Subcutaneous abdominal adipose tissue (tissue), 5 donors: Measurements from ENCODE around the gene LRMDA.

Experiments used
- H3K27ac ChIP-seq: one replicate; pipeline ENCODE4 v1.7.0; 2013; ENCODE audit warnings: low read depth, mild to moderate bottlenecking, inconsistent platforms, low read length, moderate library complexity
- H3K27me3 ChIP-seq, 5 donors: one replicate each; pipeline ENCODE4 v1.7.0; 2013; ENCODE audit warnings: low read length in 5 of 5, inconsistent platforms in 1 of 5; ENCODE audit not compliant: control insufficient read depth in 5 of 5, insufficient read depth in 4 of 5
- H3K36me3 ChIP-seq, 5 donors: one replicate each; pipeline ENCODE4 v1.7.0; 2013; ENCODE audit warnings: low read length in 5 of 5; ENCODE audit not compliant: control insufficient read depth in 5 of 5, insufficient read depth in 5 of 5
- H3K4me1 ChIP-seq, 5 donors: one replicate each; pipeline ENCODE4 v1.7.0; 2013; ENCODE audit warnings: low read length in 5 of 5, mild to moderate bottlenecking in 3 of 5, moderate library complexity in 1 of 5; ENCODE audit not compliant: control insufficient read depth in 5 of 5, insufficient read depth in 5 of 5
- H3K4me3 ChIP-seq, 5 donors: one replicate each; pipeline ENCODE4 v1.7.0; 2013; ENCODE audit warnings: low read length in 5 of 5, low read depth in 1 of 5
- H3K9ac ChIP-seq, 5 donors: one replicate each; pipeline ENCODE4 v1.7.0; 2013; ENCODE audit warnings: low read length in 5 of 5, mild to moderate bottlenecking in 4 of 5, moderate library complexity in 3 of 5
- H3K9me3 ChIP-seq, 5 donors: one replicate each; pipeline ENCODE4 v1.7.0; 2013; ENCODE audit warnings: low read length in 5 of 5; ENCODE audit not compliant: control insufficient read depth in 5 of 5
- donor health status: healthy.
- donor health status: healthy.
- donor health status: healthy.
- donor health status: healthy.
- donor health status: healthy.

The LRMDA gene

DNA sequence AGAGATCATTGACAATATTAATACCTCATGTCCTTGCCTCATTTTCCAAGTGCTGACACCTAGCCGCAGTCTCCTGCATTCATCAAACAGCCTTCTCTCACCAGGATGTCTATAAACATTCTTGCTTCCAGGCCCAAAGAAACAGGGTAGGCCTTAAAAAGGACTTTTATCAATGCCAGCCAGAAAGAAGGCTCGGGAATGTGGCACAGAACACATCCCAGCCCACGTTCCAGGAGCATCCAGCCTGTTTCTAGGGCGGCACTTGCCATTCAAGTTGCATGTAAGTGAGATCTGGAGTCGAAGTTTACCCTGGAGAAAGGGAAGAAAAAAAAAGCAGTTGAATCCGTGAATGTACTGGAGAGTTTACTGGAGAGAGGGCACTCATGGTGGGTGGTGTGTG is 1123.1 kb downstream of the LRMDA start:
- Histone ChIP-seq H3K4me3 (no peak overlapping the region), H3K4me1 (peaks cover 0 to 20% (median 14%) of the 10 kb centered on the region in 5 donors), H3K36me3 (peaks cover 0 to 4% (median 0%) of the 10 kb centered on the region in 5 donors), H3K9me3 (no peaks in the 10 kb centered on the region), H3K27ac (no peak overlapping the region), H3K27me3 (no peaks in the 10 kb centered on the region), H3K9ac (no peak overlapping the region)

DNA sequence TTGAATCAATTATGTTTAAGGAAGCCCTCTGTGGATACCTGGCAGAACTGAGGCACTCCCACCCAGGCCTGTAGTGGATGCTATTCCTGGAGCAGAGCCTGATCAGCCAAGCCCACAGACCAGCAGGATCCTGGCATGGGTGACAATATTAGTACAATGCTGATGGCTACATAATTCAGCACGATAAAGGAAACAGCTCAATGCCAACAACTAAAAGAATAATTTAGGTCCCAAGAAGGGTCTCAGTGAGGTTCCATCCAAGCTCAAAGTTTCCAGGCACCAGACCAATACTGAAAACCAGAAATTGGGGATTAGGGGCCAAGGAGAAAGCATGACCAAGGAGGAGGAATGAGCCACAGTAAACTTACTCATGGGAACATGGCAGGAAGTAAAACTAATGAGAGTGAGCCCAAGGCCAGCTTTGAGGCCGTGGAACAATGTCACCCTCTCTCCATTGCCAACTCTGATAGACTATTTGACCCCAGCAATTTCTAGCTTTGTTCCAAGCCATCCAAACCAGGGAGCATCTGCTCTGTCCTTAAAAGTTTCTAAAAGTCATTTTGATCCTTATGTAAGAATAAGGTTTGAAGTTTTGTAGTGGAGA is 1123.7 kb downstream of the LRMDA start:
- H3K9ac ChIP-seq: no peak overlapping the region
- peaks cover 0 to 25% (median 21%) of the 10 kb centered on the region in 5 donors for H3K4me1 ChIP-seq
- no peaks in the 10 kb centered on the region for H3K27me3 ChIP-seq
- H3K27ac ChIP-seq: no peak overlapping the region
- no peaks in the 10 kb centered on the region for H3K9me3 ChIP-seq
- peaks cover 0 to 4% (median 0%) of the 10 kb centered on the region in 5 donors for H3K36me3 ChIP-seq
- no peak overlapping the region for H3K4me3 ChIP-seq

DNA sequence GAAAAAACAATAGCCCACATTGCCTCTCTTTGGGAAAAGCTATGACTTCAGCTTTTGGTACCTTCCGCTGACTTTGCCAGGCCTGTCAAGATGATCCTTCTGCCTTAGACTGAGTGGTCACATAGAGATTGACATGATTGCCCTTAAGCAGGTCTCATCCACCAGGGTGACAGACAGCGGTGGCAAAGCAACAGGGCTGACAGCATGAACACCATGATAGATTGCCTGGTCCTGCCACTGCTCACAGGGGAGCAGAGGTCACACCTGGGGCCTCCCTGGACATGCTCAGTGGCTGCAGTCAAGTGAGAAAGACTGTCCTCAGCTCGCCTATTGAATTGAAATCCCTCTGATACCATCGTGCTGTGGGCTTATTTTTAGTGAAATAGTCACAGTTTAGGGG is 1125.9 kb downstream of the LRMDA start:
- no peaks in the 10 kb centered on the region for H3K27me3 ChIP-seq
- no peak overlapping the region for H3K4me3 ChIP-seq
- no peak overlapping the region for H3K27ac ChIP-seq
- peaks cover 0 to 4% (median 0%) of the 10 kb centered on the region in 5 donors for H3K36me3 ChIP-seq
- H3K9ac ChIP-seq: no peak overlapping the region
- H3K4me1 ChIP-seq: peaks cover 0 to 23% (median 19%) of the 10 kb centered on the region in 5 donors
- no peaks in the 10 kb centered on the region for H3K9me3 ChIP-seq

DNA sequence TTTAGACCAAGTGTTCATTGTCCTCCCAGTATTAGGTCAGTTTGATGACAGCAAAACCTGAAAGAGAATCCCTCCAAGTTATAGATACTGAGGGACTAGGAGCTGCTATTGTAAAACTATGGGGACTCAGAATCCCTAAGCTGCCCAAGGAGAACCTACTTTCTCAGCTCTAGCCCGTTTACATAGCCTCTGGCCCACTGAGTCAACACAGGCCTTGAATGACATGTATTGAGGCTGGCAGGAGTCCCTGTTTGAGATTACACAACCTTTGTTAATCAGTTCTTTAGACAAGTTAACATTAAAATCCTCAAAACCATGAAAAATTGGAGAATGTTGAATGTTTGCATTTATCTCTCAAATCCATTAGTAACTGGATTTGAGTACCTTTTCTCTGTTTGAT is 1127.2 kb downstream of the LRMDA start:
- H3K9me3 ChIP-seq: no peaks in the 10 kb centered on the region
- no peak overlapping the region for H3K9ac ChIP-seq
- no peaks in the 10 kb centered on the region for H3K27me3 ChIP-seq
- H3K4me3 ChIP-seq: no peak overlapping the region
- peaks cover 0 to 4% (median 0%) of the 10 kb centered on the region in 5 donors for H3K36me3 ChIP-seq
- H3K27ac ChIP-seq: peak overlapping the region; percentile 11
- H3K4me1 ChIP-seq: peaks cover 0 to 23% (median 19%) of the 10 kb centered on the region in 5 donors

DNA sequence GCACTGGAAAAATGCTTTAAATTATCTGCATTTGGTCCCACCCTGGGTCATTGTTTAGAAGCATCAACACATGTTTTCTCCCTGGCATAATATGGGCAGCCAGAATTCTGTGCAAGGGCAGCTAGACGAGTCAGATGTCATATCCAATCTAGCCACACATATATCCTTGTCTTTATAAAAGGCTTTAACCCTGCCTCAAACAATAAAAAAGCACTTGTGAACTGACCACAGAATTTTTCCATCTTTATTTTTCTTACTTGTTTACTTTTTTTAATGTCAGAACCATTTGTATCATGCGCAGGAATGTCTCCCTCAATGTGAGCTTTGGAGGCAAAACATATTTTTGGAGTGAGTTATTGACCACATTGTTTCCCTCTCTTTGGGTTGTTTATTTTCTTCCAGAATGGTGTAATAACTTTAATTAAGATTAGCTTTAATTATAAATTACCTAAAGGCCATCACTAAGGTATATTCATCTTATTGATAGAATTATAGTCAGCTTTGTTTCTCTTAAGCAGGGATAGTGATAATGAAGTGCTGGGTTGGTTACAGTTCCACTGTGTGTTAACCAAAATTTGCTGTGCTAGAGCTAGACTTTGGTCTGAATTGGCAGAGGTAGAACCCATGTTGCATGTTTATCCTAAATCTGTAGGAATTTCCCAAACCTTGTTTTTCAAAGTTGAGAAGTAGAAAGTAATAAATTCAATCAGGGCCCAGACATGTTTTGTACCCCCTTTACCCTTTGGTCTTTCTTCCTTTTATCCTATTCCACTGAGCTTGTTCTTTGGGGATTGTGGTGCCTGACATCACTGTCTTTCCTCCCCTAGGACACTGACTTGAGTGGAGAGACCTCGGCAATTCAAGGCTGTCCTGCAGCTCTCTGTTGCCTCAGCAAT is 1127.8 kb downstream of the LRMDA start:
- H3K4me3 ChIP-seq: no peak overlapping the region
- H3K36me3 ChIP-seq: peaks cover 0 to 4% (median 0%) of the 10 kb centered on the region in 5 donors
- no peak overlapping the region for H3K27ac ChIP-seq
- H3K9me3 ChIP-seq: no peaks in the 10 kb centered on the region
- no peak overlapping the region for H3K9ac ChIP-seq
- H3K4me1 ChIP-seq: peaks cover 0 to 23% (median 19%) of the 10 kb centered on the region in 5 donors
- no peaks in the 10 kb centered on the region for H3K27me3 ChIP-seq

DNA sequence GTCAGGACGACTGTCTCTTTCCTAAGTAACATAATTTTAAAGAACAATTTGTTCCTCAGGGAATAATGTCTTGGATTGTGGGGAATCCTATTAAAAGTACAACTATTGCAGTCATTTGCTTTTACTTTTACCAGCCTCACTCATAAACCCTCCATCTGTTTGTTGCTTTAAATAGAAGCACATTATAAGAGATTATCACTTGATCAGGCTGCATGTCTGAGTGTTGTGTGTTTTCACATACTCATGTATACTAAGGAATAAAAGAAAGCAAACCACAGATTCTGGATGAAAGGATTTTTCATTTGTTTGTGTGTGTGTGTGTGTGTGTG is 1128.4 kb downstream of the LRMDA start:
- H3K36me3 ChIP-seq: peaks cover 0 to 4% (median 0%) of the 10 kb centered on the region in 5 donors
- H3K27me3 ChIP-seq: no peaks in the 10 kb centered on the region
- H3K4me1 ChIP-seq: peaks cover 0 to 23% (median 19%) of the 10 kb centered on the region in 5 donors
- no peaks in the 10 kb centered on the region for H3K9me3 ChIP-seq
- H3K27ac ChIP-seq: no peak overlapping the region
- H3K9ac ChIP-seq: no peak overlapping the region
- no peak overlapping the region for H3K4me3 ChIP-seq

DNA sequence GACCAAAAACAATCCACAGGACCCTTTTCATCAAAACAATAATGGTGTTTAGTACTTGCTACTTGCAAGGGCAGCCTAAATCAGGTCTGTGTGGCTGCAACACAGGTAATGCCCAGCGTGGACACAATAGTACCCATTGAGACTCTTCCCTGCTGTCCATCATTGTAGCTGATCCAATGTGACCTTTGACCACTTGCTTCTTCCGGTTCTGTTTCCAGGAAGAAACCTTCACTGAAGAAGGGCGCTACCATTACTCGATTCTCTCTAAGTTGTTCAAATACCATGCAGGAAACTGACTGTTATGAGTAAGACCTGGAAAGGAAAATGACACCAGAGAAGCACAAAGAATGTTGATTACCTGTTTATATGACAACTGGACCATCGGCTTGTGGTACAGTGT is 1128.9 kb downstream of the LRMDA start:
- Histone ChIP-seq H3K9ac (no peak overlapping the region), H3K4me1 (peaks cover 0 to 23% (median 19%) of the 10 kb centered on the region in 5 donors), H3K4me3 (no peak overlapping the region), H3K27me3 (no peaks in the 10 kb centered on the region), H3K36me3 (peaks cover 0 to 4% (median 0%) of the 10 kb centered on the region in 5 donors), H3K9me3 (no peaks in the 10 kb centered on the region), H3K27ac (no peak overlapping the region)

DNA sequence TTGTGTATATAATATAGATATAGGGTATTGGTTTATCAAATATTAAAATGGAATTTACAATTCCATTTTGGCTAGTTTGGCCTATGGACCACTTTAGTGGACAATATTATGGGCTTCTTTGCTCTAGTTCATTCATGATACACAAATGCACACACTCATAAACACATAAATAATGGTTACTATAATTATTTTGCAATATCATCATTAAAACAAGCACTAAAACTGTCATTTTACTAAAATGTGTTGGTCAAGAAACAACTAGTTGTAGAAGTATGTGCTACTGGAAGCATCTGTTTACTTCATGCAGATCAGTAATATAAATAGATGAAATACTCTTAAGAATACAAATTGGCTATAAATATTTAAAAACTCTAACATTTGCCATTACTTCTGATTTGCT is 1131.9 kb downstream of the LRMDA start:
- H3K36me3 ChIP-seq: no peaks in the 10 kb centered on the region
- H3K4me1 ChIP-seq: peaks cover 0 to 21% (median 18%) of the 10 kb centered on the region in 5 donors
- no peaks in the 10 kb centered on the region for H3K27me3 ChIP-seq
- no peak overlapping the region for H3K9ac ChIP-seq
- no peak overlapping the region for H3K4me3 ChIP-seq
- no peak overlapping the region for H3K27ac ChIP-seq
- H3K9me3 ChIP-seq: no peaks in the 10 kb centered on the region

DNA sequence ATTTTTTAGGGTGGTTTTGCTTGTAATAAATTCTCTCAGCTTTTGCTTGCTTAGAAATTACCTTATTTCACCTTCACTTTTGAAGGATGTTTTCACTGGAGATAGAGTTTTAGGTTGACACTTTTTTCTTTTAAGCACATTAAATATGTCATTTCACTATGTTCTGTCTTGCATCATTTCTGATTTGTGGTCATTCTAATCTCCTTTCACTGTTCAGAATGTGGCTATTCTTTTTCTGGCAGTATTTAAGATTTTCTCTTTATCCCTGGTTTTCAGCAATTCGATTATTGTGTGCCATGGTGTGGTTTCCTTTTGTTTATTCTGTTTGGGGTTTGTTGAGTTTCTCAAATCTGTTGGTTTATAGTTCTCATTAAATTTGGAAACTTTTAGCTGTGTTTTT is 1140.6 kb downstream of the LRMDA start:
- Histone ChIP-seq H3K27me3 (no peaks in the 10 kb centered on the region), H3K4me1 (no peaks in the 10 kb centered on the region), H3K36me3 (peaks cover 0 to 5% (median 0%) of the 10 kb centered on the region in 5 donors), H3K9ac (no peak overlapping the region), H3K9me3 (peaks cover 0 to 7% (median 7%) of the 10 kb centered on the region in 5 donors), H3K27ac (no peak overlapping the region), H3K4me3 (no peak overlapping the region)

DNA sequence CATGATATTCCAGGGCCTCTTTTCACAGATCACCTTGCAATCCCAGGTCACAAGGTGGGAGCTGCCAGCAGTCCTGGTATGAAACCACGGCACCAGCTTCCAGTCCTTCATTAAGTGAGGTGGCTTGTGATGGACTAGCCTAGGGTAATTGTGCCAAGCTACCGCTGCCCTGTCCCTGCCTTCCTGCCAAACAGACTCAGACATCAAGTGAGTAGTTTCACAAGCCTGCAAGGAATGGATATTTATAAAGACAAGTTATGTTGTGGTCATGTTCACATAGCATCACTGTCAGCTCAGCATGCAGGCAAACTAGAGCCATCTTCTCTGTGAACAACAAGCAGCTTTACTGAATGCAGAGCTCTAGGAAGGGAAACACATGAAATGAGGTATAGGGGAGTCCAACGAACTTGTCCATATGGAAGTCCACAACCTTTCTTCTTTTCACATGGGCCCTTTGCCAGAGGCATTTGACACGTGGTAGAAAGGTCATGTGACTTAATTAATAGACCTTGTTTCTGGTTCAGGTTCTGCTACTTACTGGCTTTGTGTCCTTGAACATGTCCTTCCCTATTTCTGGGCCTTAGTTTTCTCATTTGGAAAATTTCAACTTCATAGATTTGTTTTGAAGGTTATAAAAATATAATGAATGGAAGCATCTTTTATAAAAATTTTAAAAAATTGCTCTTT is 1145.0 kb downstream of the LRMDA start:
- Histone ChIP-seq H3K9me3 (peaks cover 0 to 7% (median 7%) of the 10 kb centered on the region in 5 donors), H3K27me3 (no peaks in the 10 kb centered on the region), H3K9ac (no peak overlapping the region), H3K4me1 (peaks cover 0 to 6% (median 5%) of the 10 kb centered on the region in 5 donors), H3K4me3 (no peak overlapping the region), H3K36me3 (peaks cover 0 to 5% (median 0%) of the 10 kb centered on the region in 5 donors), H3K27ac (no peak overlapping the region)
